ENCODE data around the gene LINC00305. TPM values are rescaled to one million over a fixed set of nuclear protein-coding genes. Genes with fewer than 3 reads are reported as not detected.

LINC00305 gene
- total and polyA plus RNA-seq, 2 of the 8 experiments (the other 6 are each of a cell fraction or from before 2014, with no cell fraction given) = not detected

DNA sequence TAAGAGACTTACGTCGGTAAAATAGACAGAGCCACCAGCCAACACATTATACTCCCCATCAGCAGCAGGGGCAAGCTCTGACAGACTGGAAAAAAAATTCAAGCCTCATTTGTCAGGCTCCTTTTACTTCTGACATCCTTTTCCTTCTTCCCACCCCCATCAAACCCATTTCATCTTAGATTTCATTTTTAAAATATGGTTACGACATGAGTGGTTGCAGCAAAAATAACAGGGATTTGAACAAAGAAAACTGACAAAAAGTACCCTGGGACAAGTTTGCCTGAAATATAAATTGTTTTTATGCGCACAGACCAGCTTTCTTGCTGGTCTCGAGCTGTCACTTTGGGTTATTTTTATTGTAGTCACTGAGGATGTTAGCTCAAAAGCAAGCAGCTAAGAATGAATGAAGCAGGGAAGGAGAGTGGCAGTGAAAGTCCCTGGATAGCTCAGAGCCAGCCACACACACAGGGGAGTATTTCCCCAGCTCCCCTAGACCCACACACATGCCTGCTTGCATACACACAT lies 30.7 kb upstream of the LINC00305 start (continued):
- TF ChIP-seq, protein P1, sequence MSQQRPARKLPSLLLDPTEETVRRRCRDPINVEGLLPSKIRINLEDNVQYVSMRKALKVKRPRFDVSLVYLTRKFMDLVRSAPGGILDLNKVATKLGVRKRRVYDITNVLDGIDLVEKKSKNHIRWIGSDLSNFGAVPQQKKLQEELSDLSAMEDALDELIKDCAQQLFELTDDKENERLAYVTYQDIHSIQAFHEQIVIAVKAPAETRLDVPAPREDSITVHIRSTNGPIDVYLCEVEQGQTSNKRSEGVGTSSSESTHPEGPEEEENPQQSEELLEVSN (IDR thresholded peaks at IDR 0.05) = no peak
- TF ChIP-seq BACH1 (IDR thresholded peaks at IDR 0.05; ENCODE audit: low read length) (no peak), PHF8 (conservative IDR thresholded peaks at IDR 0.05; ENCODE audit: low read depth, low read length) (no peak), NRF1 (IDR thresholded peaks at IDR 0.05; ENCODE audit: low read depth, low read length) (no peak), GABPA (IDR thresholded peaks at IDR 0.05; ENCODE audit: borderline replicate concordance, insufficient read depth, low read length) (no peak), RBBP5 (IDR thresholded peaks at IDR 0.05; ENCODE audit: borderline replicate concordance, low read depth, low read length) (no peak), BRCA1 (IDR thresholded peaks at IDR 0.05; ENCODE audit: low read depth, low read length) (no peak)
